Ramos (cell line): ENCODE measurements around the gene HELZ2.

ENCODE experiments used
- in situ Hi-C: fragments of 300-500 bp; cut with MboI; formaldehyde crosslinking; loops from one replicate; pipeline ENCODE4 v1.14.3; 2022; ENCODE audit warnings: low sequenced_read_pairs; ENCODE audit not compliant: unreplicated experiment

The HELZ2 gene

DNA sequence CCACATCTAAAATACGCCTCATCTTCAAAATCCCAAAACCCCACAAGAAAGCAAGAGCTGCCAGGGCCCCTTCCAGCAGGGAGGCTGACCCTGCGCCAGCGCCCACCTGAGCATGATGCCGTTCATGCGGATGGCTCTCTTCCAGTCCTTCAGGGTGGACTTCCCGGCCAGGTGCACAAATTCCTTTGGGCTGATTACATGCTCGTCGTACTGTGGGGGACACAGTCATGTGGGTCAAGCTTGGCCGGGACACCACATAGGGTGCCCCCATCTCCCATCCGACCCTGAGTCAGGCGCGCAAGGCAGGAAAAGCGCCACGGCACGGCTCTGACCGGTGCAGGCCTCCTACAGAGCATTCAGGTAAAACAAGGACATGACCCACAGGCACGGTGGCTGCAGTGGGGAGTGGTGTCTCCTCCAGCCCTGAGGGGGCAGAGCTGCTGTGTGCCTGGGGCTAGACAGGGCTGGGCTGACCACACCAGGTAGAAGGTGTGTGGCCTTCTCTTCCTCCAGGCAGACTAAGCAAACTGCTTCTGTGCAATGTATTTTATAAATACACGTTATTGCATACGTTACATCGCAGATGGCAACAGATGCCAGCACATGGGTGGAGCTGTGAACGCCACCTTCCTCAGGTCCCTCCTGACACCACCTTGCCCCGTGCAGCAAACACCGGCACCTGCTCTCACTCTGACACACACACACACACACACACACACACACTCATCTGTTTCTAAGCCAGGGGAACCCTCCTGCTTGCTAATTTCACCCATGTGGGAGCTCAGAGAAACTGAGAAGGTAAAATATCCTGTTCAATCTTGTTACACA, 23.8 kb upstream of the HELZ2 start:
- in situ Hi-C loops, result no loop called here

DNA sequence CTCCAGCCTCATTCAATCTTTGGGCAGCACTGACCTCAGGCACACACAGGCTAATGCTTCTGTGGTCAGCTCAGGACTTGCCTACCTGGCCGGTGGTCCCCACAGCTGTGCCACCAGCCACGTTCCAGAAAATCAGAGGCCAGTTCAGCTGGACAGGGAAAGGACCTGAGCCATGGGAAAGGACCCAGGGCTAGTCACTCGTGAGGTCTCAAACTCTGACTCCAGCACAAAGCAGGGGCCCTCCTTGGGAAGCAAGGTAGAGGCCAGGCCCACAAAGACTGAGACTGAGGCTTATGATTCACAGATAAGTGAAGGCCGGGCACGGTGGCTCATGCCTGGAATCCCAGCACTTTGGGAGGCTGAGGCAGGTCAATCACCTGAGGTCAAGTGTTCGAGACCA, 22.4 kb upstream of the HELZ2 start:
- in situ Hi-C loops, result no loop called here

DNA sequence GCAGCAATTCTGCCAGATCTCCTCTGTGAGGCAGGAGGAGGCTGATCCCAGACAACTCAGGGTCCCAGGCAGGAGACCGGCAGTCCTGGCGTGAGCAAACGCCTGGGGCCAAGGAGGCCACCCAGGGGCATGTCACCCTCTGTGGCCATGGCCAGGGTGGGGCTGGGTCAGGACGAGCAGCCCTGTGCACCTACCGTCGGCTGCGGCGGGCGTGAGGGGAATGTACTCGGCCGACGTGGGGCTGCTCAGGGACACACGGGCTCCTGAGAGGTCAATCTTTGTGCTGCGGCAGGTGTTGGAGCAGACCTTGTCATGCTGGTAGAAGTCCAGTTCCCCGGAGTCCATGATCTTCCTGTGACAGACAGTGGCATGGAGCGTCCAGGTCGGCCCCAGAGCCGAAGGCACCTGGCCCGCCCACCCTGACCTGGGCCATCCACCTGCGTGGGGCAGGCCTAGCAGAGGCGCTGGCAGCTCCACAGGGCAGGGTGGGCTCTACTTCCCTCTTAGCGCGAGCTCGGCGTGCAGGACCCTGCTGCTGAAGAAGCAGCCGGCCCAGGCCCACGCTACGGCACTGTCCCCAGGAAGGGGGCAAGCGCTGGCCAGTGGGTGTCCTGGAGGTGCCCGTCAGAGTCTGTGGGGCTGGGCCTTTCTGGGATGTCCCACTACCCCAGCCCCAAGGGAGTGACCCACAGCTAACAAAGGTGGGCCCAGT, 21.5 kb upstream of the HELZ2 start:
- in situ Hi-C loops, result no loop called here

DNA sequence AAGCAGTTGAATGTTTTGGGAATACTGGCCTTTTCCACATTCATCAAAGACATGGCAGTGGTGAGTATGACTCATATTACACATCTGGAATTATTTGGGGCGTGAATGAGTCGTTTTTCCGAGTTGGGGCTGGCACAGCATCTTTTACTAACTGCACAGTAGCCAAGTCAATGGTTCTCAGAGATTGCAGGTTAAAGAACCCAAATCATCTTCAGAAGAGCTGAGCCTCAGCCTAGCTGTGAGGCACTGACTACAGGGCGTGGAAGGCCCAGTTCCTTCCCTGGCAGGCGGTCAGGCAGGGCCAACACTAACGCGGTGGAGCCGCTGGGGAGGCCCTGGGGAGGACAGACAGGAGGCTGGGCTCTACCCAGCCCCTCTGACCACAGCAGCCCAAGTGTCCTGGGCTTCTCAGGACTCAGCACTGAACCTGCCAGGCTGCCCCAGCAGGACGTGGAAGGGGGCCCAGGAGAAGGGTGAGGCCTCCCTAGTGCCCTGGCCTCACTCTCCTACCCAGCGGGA, 20.1 kb upstream of the HELZ2 start:
- in situ Hi-C loops, result no loop called here

DNA sequence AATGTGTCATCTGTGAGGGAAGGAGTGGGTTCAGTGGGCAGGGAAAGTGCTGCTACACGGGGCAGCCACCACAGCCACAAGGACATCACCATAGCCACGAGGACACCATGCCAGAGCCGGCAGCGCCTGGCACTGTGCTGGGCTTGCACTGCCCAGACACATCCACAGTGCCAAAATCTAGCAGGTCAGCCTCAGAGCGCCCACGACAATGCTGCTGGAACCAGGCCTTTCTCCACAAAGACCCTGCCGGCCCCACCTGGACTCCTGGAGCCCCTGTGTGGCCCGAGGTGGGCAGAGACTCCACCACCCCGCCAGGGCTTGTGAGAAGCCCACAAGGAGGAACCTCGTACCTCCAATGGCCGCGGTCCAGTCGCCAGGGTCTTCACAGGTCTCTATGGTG, 18.6 kb upstream of the HELZ2 start:
- in situ Hi-C loops, result no loop called here

DNA sequence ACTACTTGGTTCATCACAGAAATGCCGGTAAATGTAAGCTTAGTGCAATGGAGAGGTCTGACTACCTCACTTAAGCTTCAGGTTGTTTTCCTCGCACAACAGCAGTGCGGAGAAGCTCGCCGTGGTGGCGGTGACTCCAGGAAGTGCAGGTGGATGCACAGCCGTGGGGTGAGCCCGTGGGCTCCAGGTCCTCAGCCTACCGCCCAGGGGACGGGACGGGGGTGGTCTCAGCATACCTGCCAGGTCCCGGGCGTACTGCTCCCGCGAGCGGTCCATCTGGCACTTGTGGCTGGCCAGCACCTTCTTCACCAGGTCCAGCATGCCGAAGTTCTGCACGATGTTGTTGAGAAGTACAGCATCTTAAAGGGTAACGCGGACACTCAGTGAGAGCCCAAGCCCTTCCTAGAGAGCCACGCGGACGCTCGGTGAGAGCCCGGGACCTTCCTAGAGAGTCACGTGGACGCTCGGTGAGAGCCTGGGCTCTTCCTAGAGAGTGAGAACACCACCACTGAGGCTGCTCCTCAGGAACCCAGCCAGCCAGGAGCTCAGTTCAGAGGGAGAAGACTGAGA, 17.8 kb upstream of the HELZ2 start:
- in situ Hi-C loops, result no loop called here

DNA sequence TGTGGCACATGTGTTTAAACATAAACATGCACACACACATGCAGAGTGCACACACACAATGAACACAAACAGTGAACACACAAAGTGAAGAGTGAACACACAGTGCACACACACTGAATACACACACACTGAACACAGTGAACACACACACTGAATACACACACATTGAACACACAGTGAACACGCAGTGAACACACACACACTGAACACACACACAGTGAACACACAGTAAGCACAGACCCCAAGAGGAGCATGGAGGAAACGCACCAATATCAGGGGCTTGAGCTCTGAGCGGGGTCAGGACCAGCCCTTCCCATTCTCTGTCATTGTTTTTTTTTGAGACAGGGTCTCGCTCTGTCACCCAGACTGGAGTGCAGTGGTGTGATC, 17.1 kb upstream of the HELZ2 start:
- in situ Hi-C loops, result no loop called here

DNA sequence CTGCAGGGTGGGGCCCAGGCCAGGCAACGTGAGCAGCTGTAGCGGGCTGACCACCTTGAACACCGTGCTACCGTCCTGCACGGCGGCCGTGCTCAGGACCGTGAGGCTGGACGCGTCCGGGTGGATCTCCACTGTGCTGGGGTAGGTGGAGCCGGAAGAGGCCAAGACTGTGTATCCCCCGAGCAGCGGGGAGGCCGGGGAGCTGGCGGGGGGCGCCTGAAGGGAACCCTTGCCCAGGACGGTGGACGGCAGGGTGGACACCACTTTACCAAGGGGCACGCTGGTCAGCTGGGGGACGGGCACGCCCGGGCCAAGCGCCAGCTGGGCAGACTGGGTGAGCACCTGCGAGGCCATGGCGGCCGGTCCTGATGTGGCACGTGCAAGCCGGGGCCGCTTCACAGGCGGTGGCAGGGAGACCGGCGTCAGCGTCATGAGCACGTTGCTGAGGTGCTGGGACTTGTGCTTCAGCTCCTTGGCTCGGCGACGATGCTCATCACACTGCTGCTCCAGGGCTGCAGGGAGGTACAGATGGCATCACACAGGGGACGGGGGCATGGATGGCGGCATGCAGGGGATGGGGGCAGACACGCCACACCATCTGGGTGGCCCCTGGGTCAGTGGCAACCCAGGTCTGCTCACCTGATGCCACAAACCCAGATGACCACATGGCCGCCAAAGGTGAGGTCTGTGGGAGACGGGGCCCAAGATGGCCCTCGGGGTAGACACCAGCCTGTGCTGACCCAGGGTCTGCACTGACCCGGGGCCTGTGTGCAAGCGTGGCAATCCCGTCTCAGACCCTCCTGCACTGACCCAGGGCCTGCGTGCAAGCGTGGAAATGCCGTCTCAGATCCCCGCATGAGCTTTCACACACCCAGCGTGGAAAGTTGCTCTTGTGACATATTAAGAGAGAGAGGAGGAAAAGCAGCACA, 16.4 kb upstream of the HELZ2 start:
- in situ Hi-C loops, result no loop called here

DNA sequence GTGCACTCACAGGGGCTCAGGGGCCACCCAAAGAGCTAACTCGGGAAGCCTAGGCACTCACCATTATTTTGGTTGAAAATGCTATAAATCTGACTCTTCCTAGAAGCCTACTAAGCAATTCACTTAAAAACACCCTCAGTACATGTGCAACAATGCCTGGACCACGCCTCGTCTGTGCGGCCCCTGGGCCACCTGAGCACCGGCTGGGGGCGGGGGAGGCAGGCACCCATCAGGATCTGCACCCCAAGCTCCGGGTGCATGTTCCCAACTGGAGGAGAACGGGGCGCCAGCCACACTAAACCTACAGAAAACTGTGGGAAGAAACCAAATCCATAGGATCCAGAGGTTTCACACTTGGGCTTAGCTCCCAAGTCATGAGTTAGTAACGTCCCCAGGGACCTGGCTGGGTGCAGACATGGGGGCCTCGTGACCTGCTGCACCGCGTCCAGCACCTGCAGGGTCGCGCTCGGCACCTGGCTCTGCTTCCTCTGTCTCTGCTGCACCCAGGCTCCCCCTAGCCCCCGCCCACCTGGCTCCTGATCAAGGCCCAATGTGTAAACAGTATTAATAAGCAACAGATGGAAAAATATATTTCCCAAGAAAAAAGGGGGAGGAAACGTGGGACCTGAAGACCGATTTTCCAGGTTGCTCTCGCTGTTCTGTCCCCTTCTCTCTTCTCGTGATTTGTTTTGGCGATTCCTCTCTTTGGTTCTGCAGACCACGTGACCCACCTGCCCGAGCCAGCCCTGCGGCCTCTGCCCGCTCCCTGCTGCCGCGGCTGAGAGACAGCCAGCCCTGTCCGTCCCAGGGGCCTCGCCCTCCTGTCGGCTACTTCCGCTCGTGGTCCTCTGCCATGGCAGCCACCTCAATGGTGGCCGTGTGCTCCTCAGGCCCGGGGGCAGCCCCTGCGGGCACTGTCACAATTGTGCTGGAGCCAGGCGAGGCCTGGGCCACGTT, 15.5 kb upstream of the HELZ2 start:
- in situ Hi-C loops, result no loop called here

DNA sequence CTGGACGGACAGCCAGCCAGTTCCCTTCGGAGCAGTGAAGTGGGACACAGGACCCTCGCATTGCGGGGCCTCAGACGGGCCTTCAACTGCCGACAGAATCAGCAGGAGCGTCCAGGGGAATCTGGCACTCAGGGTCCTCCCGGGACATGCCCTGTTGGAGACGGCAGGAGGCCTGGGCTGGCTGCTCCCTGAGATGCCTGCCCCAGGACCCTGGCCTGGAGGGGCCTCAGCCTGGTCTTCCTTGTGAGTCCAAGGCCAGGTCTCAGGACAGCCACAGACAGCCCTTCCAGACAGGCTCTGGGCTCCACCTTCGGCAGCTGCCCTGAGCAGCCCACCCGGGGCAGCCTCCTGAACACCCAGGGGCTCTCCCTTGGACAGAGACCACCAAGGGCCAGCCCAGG, 14.6 kb upstream of the HELZ2 start:
- in situ Hi-C loops, result no loop called here

DNA sequence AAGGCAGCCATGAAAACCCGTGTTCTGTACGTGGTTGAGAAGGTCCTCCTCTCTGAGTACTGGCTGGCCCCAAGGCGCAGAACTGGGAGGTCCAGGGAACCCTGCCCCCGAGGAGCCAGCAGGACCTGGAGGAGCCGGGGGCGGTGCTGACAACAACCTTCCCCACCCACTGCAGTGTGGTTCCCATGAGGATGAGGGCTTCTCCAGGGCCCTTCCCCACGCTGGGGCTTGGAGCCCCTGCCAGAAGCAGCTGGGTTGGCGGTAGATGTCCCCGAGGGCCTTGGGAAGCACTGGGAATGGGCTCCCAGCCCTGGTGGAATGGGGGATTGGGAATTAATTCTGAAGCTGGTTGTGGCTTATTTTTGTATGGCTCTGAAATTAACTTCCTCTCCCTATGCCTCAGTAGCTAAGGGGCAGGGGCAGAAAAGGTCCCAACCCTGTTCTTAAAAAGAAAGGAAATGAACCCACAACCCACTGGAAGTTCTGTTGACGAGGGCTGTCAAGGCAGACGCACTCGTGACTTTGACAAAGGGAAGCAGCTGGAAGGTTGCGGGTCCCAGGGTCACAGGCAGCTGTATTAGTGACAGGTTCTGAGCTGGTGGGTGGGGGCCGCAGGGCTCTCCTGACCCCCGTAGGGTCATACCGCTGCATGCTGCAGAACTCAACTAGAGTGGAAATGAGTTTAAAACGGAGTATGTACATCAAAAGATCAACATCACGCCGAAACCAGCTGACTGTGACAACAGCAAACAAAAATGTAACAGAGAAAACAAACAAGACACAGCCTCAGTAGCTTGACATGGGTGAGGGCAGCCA, 13.9 kb upstream of the HELZ2 start:
- in situ Hi-C loops, result no loop called here

DNA sequence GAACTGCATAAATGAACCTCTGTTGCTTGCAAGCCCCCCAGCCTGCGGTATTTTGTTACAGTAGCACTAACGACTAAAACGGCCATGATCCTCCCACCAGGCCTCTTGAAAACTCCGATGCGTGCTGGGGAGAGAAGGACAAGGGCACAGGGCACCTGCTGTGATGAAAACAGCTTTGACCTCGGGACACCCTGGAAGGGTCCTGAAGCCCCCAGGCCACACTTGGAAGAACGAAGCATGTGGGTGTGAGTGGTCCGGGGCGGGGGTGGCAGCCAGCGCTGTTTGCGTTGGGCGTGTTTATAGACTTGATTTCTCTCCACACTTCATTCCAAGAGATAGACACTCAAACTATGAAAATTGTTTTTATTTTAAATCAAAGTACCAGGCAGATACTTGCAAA, 13.2 kb upstream of the HELZ2 start:
- in situ Hi-C loops, result no loop called here

DNA sequence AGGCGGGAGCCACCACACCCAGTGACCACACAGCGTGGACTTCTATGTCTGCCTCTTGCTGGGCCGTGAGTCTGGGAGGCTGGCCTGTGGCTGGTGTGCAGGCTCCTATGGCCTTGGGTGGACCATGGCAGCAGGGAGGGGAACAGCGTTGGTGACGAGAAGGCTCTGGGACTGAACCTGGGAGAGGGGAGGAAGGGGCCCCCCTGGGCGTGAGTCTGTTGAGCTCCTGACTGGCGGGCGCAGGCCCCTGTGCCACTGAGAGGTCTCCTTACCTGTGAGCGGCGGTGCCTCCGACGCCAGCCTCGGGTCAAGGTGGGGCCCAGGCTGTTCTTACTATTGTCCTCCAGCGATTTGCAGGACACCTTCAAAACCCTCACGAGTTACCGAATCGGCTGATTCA, 12.8 kb upstream of the HELZ2 start:
- in situ Hi-C loops, result no loop called here

DNA sequence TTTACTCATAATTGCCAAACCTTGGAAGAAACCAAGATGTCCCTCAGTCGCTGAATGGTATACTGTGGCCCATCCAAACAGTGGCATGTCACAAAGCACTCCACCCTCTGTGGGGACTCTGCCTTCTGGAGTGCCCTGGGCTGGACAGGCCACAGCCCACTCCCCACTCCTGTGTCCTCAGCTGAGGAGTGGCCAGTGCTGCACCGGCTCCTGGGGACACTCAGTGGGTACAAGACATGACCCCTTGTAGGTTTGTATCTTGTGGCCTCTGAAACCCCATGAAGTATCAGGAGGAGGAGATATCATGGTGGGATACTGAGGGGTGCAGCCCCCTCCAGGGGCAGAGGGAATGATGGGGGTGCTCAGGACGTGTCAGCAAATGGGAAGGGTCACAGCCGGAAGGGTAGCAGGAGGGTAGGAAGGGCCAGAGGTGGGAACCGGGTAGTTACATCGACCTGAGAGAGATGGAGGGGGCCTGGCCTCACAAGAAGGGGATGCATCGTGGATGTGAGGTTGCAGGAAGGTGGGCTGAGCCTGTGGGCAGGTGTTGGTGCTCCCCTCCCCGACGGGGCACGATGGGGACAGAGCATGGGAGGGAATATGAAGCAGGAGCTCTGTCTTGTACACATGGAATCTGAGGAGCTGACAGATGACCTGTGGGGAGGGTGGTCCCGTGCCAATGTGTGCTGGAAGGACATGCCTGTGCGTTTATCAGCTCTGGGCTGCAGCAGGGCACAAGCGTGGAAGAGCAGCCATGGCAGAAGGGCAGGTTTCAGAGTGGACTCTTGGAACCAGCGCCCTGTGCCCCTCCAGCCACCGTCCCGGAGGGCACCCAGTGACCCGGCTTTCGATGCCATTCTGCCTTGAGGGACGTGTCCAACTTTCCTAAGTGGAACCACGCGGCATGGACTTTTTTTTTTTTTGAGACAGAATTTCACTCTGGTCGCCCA, 11.9 kb upstream of the HELZ2 start:
- in situ Hi-C loops, result no loop called here

DNA sequence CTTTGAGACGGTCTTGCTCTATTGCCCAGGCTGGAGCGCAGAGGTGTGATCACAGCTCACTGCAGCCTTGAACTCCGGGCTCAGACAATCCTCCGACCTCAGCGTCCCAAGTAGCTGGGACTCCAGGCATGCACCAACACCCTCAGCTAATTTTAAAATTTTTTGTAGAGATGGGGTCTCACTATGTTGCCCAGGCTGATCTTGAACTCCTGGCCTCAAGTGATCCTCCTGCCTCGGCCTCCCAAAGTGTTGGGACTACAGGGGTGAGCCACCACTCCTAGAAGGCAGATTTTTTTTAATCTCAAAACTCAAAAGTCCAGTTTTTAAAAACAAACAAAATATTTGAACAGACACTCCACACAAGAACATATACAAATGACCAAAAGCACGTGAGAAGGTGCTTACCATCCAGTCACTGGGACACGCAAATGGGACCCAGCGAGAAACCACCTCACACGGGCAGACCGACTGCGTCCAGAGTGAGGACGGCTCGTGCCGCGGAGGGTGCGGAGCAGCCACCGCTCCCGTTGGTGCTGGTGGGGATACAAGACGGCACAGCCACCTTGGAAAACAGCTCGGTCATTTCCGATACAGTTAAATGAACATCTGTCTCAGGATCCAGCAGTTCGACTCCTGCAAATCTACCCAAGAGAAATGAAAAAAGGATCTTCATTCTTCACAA, 8.5 kb upstream of the HELZ2 start:
- in situ Hi-C loops, result no loop called here

DNA sequence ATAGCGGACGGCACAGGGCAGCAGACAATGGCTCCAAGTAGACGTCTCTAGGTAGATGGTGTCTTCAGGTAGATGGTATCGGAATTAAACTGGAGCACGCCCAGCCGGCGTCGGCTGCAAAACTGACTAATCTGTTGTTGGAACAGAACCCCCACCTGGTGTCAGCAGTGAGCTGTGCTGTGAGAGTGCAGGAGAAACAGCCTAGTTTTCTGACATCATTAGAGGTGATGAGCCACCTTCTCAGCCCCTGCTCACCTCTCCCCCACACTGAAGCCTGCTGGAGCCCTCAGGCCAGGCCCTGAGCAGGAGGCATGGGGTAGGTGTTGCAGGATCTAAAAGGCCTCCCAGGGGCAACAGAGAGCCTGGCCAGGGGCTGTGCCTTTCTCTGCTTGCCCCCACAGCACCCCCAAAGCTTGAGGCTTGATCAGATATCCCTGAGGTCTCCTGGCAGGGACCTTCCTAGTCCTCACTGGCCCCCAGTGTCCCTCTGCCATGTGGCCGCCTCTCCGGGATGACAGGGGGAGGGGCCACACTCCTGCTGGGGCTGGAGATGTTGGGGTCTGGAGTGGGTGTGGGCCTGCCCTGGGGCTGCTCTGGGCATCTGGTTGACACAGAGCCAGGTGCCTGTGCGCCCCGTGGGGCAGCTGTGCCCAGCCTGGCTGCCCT, 6.9 kb upstream of the HELZ2 start:
- in situ Hi-C loops, result no loop called here
